Astrocyte (in vitro differentiated cells and primary cell): ENCODE results near the gene GIPC3.

Experiments
- CTCF ChIP-seq: IDR thresholded peaks from 2 replicates; pipeline ENCODE4 v1.5.1; 2011; ENCODE audit warnings: low read depth, mild to moderate bottlenecking, inconsistent platforms, low read length, moderate library complexity; ENCODE audit not compliant: insufficient read depth
- EZH2 ChIP-seq: IDR thresholded peaks from 2 replicates; pipeline ENCODE4 v1.6.1; 2012; ENCODE audit warnings: mild to moderate bottlenecking, low read length, inconsistent platforms; ENCODE audit not compliant: insufficient read depth

GRCh38 chr19:3539756-3540118 lies 45.5 kb upstream of the GIPC3 start:
- TF ChIP-seq CTCF (no peak), EZH2 (no peak)
